ENCODE measurements around the gene FAR2. TPM values are rescaled to one million over a fixed set of nuclear protein-coding genes. Genes with fewer than 3 reads are reported as not detected.

The FAR2 gene
- total and polyA plus RNA-seq, 2 donors (not counting 1 experiment from before 2014, with no cell fraction given), result 9.2 to 10.2 TPM

GRCh38 chr12:29228474-29229157, 79.5 kb downstream of the FAR2 start:
- no peak overlapping the region for H3K27ac ChIP-seq (ENCODE audit: insufficient read depth, low read length)
- no peak for TF ChIP-seq EZH2 (IDR thresholded peaks at IDR 0.05; ENCODE audit: low read length, missing control alignments)
- TF ChIP-seq, protein P1, sequence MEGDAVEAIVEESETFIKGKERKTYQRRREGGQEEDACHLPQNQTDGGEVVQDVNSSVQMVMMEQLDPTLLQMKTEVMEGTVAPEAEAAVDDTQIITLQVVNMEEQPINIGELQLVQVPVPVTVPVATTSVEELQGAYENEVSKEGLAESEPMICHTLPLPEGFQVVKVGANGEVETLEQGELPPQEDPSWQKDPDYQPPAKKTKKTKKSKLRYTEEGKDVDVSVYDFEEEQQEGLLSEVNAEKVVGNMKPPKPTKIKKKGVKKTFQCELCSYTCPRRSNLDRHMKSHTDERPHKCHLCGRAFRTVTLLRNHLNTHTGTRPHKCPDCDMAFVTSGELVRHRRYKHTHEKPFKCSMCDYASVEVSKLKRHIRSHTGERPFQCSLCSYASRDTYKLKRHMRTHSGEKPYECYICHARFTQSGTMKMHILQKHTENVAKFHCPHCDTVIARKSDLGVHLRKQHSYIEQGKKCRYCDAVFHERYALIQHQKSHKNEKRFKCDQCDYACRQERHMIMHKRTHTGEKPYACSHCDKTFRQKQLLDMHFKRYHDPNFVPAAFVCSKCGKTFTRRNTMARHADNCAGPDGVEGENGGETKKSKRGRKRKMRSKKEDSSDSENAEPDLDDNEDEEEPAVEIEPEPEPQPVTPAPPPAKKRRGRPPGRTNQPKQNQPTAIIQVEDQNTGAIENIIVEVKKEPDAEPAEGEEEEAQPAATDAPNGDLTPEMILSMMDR (conservative IDR thresholded peaks at IDR 0.05 in 1 of 2, IDR thresholded peaks at IDR 0.05 in 1 of 2; ENCODE audit: low read depth in 1 of 2, low read length in 2 of 2), result no peak

GRCh38 chr12:29229158-29229505, 80.1 kb downstream of the FAR2 start:
- Histone ChIP-seq H3K4me2 (ENCODE audit: extremely low read depth, insufficient read depth, low read length) (no peak overlapping the region), H3K4me3 (replicated peaks in 1 of 4; ENCODE audit: control extremely low read depth in 1 of 4, insufficient read depth in 1 of 4, low read depth in 3 of 4, low read length in 4 of 4) (no peak overlapping the region), H3K27me3 (ENCODE audit: control insufficient read depth, insufficient read depth, low read length) (no peaks in the 10 kb centered on the region), H3K9me3 (ENCODE audit: control insufficient read depth, insufficient read depth, low read depth, low read length) (no peaks in the 10 kb centered on the region), H4K20me1 (ENCODE audit: control insufficient read depth, extremely low read depth, insufficient read depth, low read length) (no peaks in the 10 kb centered on the region), H3K27ac (ENCODE audit: insufficient read depth, low read length) (no peak overlapping the region), H3K9ac (ENCODE audit: insufficient read depth, low read length) (no peak overlapping the region), H2AFZ (ENCODE audit: low read length) (no peak overlapping the region), H3K36me3 (ENCODE audit: control insufficient read depth, insufficient read depth, low read length) (no peaks in the 10 kb centered on the region), H3K4me1 (ENCODE audit: control insufficient read depth, extremely low read depth, insufficient read depth, low read length) (no peaks in the 10 kb centered on the region), H3K79me2 (ENCODE audit: control insufficient read depth, insufficient read depth, low read length) (no peaks in the 10 kb centered on the region)
- TF ChIP-seq, protein P1 (conservative IDR thresholded peaks at IDR 0.05 in 1 of 2, IDR thresholded peaks at IDR 0.05 in 1 of 2; ENCODE audit: low read depth in 1 of 2, low read length in 2 of 2), result no peak
- no peak for TF ChIP-seq EZH2 (IDR thresholded peaks at IDR 0.05; ENCODE audit: low read length, missing control alignments)
- no peak for DNase-seq (ENCODE audit: low read depth in 2 of 2)

More at GRCh38 chr12:29228474-29229157, 79.5 kb downstream of the FAR2 start:
- no peak overlapping the region for H2AFZ ChIP-seq (ENCODE audit: low read length)
- no peaks in the 10 kb centered on the region for H3K79me2 ChIP-seq (ENCODE audit: control insufficient read depth, insufficient read depth, low read length)
- H3K9me3 ChIP-seq (ENCODE audit: control insufficient read depth, insufficient read depth, low read depth, low read length), result no peaks in the 10 kb centered on the region
- H3K4me2 ChIP-seq (ENCODE audit: extremely low read depth, insufficient read depth, low read length), result no peak overlapping the region
- DNase-seq (ENCODE audit: low read depth in 2 of 2), result no peak
- no peaks in the 10 kb centered on the region for H3K36me3 ChIP-seq (ENCODE audit: control insufficient read depth, insufficient read depth, low read length)
- no peaks in the 10 kb centered on the region for H3K4me1 ChIP-seq (ENCODE audit: control insufficient read depth, extremely low read depth, insufficient read depth, low read length)
- H3K9ac ChIP-seq (ENCODE audit: insufficient read depth, low read length), result no peak overlapping the region
- H3K4me3 ChIP-seq (replicated peaks in 1 of 4; ENCODE audit: control extremely low read depth in 1 of 4, insufficient read depth in 1 of 4, low read depth in 3 of 4, low read length in 4 of 4), result no peak overlapping the region
- no peaks in the 10 kb centered on the region for H4K20me1 ChIP-seq (ENCODE audit: control insufficient read depth, extremely low read depth, insufficient read depth, low read length)
- no peaks in the 10 kb centered on the region for H3K27me3 ChIP-seq (ENCODE audit: control insufficient read depth, insufficient read depth, low read length)

DNA sequence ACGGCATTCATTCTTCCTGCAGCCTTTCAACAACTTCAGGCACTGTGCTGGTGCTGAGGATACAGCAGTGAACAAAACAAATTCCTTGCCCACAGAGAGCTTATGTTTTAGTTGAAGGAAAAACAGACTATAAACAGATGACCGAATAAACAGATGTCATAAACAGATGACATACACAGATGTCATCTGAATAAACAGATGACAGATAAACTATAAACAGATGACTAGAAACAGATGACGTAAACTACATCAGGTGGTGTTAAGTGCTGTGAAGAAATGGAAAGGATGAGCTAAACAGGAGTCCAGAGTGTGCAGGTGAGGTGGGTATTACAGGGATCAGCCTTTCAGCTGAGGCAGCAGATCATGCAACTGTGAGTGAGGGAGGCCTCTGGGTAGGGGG, 80.9 kb downstream of the FAR2 start:
- H3K27me3 ChIP-seq (ENCODE audit: control insufficient read depth, insufficient read depth, low read length), result no peaks in the 10 kb centered on the region
- no peak overlapping the region for H3K4me3 ChIP-seq (replicated peaks in 1 of 4; ENCODE audit: control extremely low read depth in 1 of 4, insufficient read depth in 1 of 4, low read depth in 3 of 4, low read length in 4 of 4)
- H2AFZ ChIP-seq (ENCODE audit: low read length), result no peak overlapping the region
- no peak overlapping the region for H3K4me2 ChIP-seq (ENCODE audit: extremely low read depth, insufficient read depth, low read length)
- no peak overlapping the region for H3K9ac ChIP-seq (ENCODE audit: insufficient read depth, low read length)
- H3K4me1 ChIP-seq (ENCODE audit: control insufficient read depth, extremely low read depth, insufficient read depth, low read length), result no peaks in the 10 kb centered on the region
- TF ChIP-seq, protein P1 (conservative IDR thresholded peaks at IDR 0.05 in 1 of 2, IDR thresholded peaks at IDR 0.05 in 1 of 2; ENCODE audit: low read depth in 1 of 2, low read length in 2 of 2), result no peak
- no peak for TF ChIP-seq EZH2 (IDR thresholded peaks at IDR 0.05; ENCODE audit: low read length, missing control alignments)
- DNase-seq (ENCODE audit: low read depth in 2 of 2), result no peak
- no peaks in the 10 kb centered on the region for H3K79me2 ChIP-seq (ENCODE audit: control insufficient read depth, insufficient read depth, low read length)
- no peak overlapping the region for H3K27ac ChIP-seq (ENCODE audit: insufficient read depth, low read length)
- H4K20me1 ChIP-seq (ENCODE audit: control insufficient read depth, extremely low read depth, insufficient read depth, low read length), result no peaks in the 10 kb centered on the region
- H3K9me3 ChIP-seq (ENCODE audit: control insufficient read depth, insufficient read depth, low read depth, low read length), result no peaks in the 10 kb centered on the region
- no peaks in the 10 kb centered on the region for H3K36me3 ChIP-seq (ENCODE audit: control insufficient read depth, insufficient read depth, low read length)

Measured in fibroblast of lung (primary cell).